NOMO-1 treated with DMSO at 0.1 percent for 48 hours (cell line): ENCODE results near the gene CERCAM.
A peak's percentile ranks its signal among the peaks of the same experiment; 100 is the strongest.
"Not testable (repeated sequence)": the region's sequence is repeated elsewhere in the genome, so short reads cannot be mapped to it uniquely, and the experiment has no call there.

Experiments
- DNase-seq: peaks from one replicate; lab custom pipeline; 2025; ENCODE audit not compliant: unreplicated experiment; lab: John Stamatoyannopoulos, UW

Gene CERCAM

GRCh38 chr9:128393145-128393775 is 27.4 kb upstream of the CERCAM start:
- no peak for DNase-seq

GRCh38 chr9:128393970-128394369 is 26.7 kb upstream of the CERCAM start:
- no peak for DNase-seq

- DNase-seq = no peak
Measured at GRCh38 chr9:128394379-128395168, 26.1 kb upstream of the CERCAM start.

GRCh38 chr9:128396970-128397613 is 23.6 kb upstream of the CERCAM start:
- peak; percentile 64 for DNase-seq

- DNase-seq = no peak
Measured at GRCh38 chr9:128397831-128398230, 22.8 kb upstream of the CERCAM start.

GRCh38 chr9:128399861-128400260 is 20.8 kb upstream of the CERCAM start:
- DNase-seq = no peak

- DNase-seq = no peak
Measured at GRCh38 chr9:128404560-128404959, 16.1 kb upstream of the CERCAM start.

GRCh38 chr9:128405077-128405779 is 15.4 kb upstream of the CERCAM start:
- no peak for DNase-seq

- no peak for DNase-seq
Measured at GRCh38 chr9:128405780-128406171, 14.9 kb upstream of the CERCAM start.

GRCh38 chr9:128406848-128407391 is 13.7 kb upstream of the CERCAM start:
- no peak for DNase-seq

GRCh38 chr9:128408963-128409431 is 11.7 kb upstream of the CERCAM start:
- no peak for DNase-seq

GRCh38 chr9:128409450-128409849 is 11.2 kb upstream of the CERCAM start:
- no peak for DNase-seq

- no peak for DNase-seq
Measured at GRCh38 chr9:128409978-128410377, 10.7 kb upstream of the CERCAM start.

GRCh38 chr9:128411364-128412119 is 9.1 kb upstream of the CERCAM start:
- DNase-seq = no peak

- DNase-seq = peak; percentile 43
Measured at GRCh38 chr9:128412120-128412790, 8.4 kb upstream of the CERCAM start.

- DNase-seq = not testable (repeated sequence)
Measured at GRCh38 chr9:128413728-128414127, 6.9 kb upstream of the CERCAM start.

GRCh38 chr9:128414461-128414860 is 6.2 kb upstream of the CERCAM start:
- no peak for DNase-seq

GRCh38 chr9:128415281-128415680 is 5.4 kb upstream of the CERCAM start:
- DNase-seq = no peak

GRCh38 chr9:128416014-128416413 is 4.6 kb upstream of the CERCAM start:
- DNase-seq = no peak
